Endodermal cell (in vitro differentiated cells): ENCODE measurements around the gene FAM131A. TPM values are rescaled to one million over a fixed set of nuclear protein-coding genes. Genes with fewer than 3 reads are reported as not detected.

Experiments
- DNase-seq: peaks from one replicate; pipeline ENCODE4 v3.0.0-alpha.2; 2017
- H3K27ac ChIP-seq: 2 replicates; pipeline ENCODE4 v1.5.1; 2013; ENCODE audit warnings: mild to moderate bottlenecking, low read depth, low read length, moderate library complexity
- H3K27me3 ChIP-seq: 2 replicates; pipeline ENCODE4 v1.6.1; 2013; ENCODE audit warnings: mild to moderate bottlenecking, low read length, moderate library complexity; ENCODE audit not compliant: insufficient read depth, control insufficient read depth, poor library complexity, severe bottlenecking
- H3K36me3 ChIP-seq: 2 replicates; pipeline ENCODE4 v1.7.0; 2013; ENCODE audit warnings: mild to moderate bottlenecking, low read length, moderate library complexity; ENCODE audit not compliant: control insufficient read depth, insufficient read depth
- H3K4me1 ChIP-seq: one replicate; pipeline ENCODE4 v1.7.0; 2013; ENCODE audit warnings: low read length; ENCODE audit not compliant: control insufficient read depth, insufficient read depth
- H3K4me3 ChIP-seq: 2 replicates; pipeline ENCODE4 v1.5.1; 2013; ENCODE audit warnings: mild to moderate bottlenecking, low read length, moderate library complexity
- H3K9ac ChIP-seq: 2 replicates; pipeline ENCODE4 v1.6.1; 2013; ENCODE audit warnings: mild to moderate bottlenecking, low read length, moderate library complexity; ENCODE audit not compliant: poor library complexity, severe bottlenecking; ENCODE audit errors: extremely low read depth
- H3K9me3 ChIP-seq: 2 replicates; pipeline ENCODE4 v1.6.1; 2013; ENCODE audit warnings: mild to moderate bottlenecking, low read length, moderate library complexity; ENCODE audit not compliant: control insufficient read depth
- H3K27ac Mint-ChIP-seq: 2 replicates; pipeline ENCODE4 v1.8.0; 2020; ENCODE audit warnings: mixed read lengths
- H3K27me3 Mint-ChIP-seq: 2 replicates; pipeline ENCODE4 v1.8.0; 2021; ENCODE audit warnings: mild to moderate bottlenecking, mixed read lengths; ENCODE audit not compliant: insufficient read depth
- H3K36me3 Mint-ChIP-seq: 2 replicates; pipeline ENCODE4 v1.8.0; 2020; ENCODE audit warnings: low read depth, mixed read lengths
- H3K4me1 Mint-ChIP-seq: 2 replicates; pipeline ENCODE4 v1.8.0; 2020; ENCODE audit warnings: mixed read lengths
- H3K4me3 Mint-ChIP-seq: 2 replicates; pipeline ENCODE4 v1.8.0; 2020; ENCODE audit warnings: mild to moderate bottlenecking, moderate library complexity, mixed read lengths
- H3K9me3 Mint-ChIP-seq: 2 replicates; pipeline ENCODE4 v1.8.0; 2020; ENCODE audit warnings: mild to moderate bottlenecking, mixed read lengths
- CTCF ChIP-seq: fragments of 200-600 bp; sonication (generic); conservative IDR thresholded peaks from 2 replicates; pipeline ENCODE4 v1.5.0; 2021; ENCODE audit warnings: antibody characterized with exemption, mild to moderate bottlenecking
- WGBS, 2 experiments: methylation state at CpG; one replicate each; pipeline versions ENCODE4 v1.1.5 to v1.1.7; 2013; ENCODE audit warnings: missing lambda C conversion rate in 2 of 2, mixed read lengths in 1 of 2; ENCODE audit not compliant: insufficient coverage in 1 of 2, insufficient read length in 1 of 2; 5-methylcytosine and 5-hydroxymethylcytosine counted together
- total RNA-seq, 2 donors: library from RNA; stranded (reverse); fragmentation: NEBNext Ultra II Directional in 1 of 2; extraction: Animal tissue kit (Norgen Biotek cat#: 25700) in 1 of 2; gene quantifications; 2 replicates in 1 of 2; 3 replicates in 1 of 2; pipeline ENCODE4 v1.2.1, GENCODE V29; 2021

Gene FAM131A
- total RNA-seq, 2 donors from 2014 or later = 18.3 to 24.1 TPM

GRCh38 chr3:184346480-184347190 lies 9.2 kb downstream of the FAM131A start:
- Histone ChIP-seq H3K4me3 (no peak overlapping the region), H3K27ac (no peak overlapping the region), H3K27me3 (no peaks in the 10 kb centered on the region), H3K4me1 (peaks cover 4% of the 10 kb centered on the region), H3K9ac (no peak overlapping the region), H3K36me3 (peaks cover 35% of the 10 kb centered on the region), H3K9me3 (no peaks in the 10 kb centered on the region)
- TF ChIP-seq CTCF = no peak
- peaks cover 26% of the 10 kb centered on the region for H3K4me1 Mint-ChIP-seq
- 95 to 98% methylated on average over 19 to 20 of the region's 20 CpGs for WGBS, 2 experiments
- H3K27ac Mint-ChIP-seq = no peak overlapping the region
- H3K27me3 Mint-ChIP-seq = no peaks in the 10 kb centered on the region
- DNase-seq = no peak
- peaks cover 37% of the 10 kb centered on the region for H3K36me3 Mint-ChIP-seq
- no peak overlapping the region for H3K4me3 Mint-ChIP-seq
- H3K9me3 Mint-ChIP-seq = no peaks in the 10 kb centered on the region

- H3K4me1 ChIP-seq = peaks cover 9% of the 10 kb centered on the region
- no peak overlapping the region for H3K4me3 ChIP-seq
- Mint-ChIP-seq H3K4me3 (no peak overlapping the region), H3K9me3 (no peaks in the 10 kb centered on the region), H3K4me1 (peaks cover 35% of the 10 kb centered on the region), H3K36me3 (peaks cover 40% of the 10 kb centered on the region), H3K27me3 (no peaks in the 10 kb centered on the region), H3K27ac (no peak overlapping the region)
- no peak overlapping the region for H3K27ac ChIP-seq
- H3K9ac ChIP-seq = no peak overlapping the region
- TF ChIP-seq CTCF = no peak
- no peaks in the 10 kb centered on the region for H3K27me3 ChIP-seq
- 92 to 94% methylated on average over 12 of the region's 12 CpGs for WGBS, 2 experiments
- H3K9me3 ChIP-seq = no peaks in the 10 kb centered on the region
- no peak for DNase-seq
- H3K36me3 ChIP-seq = peaks cover 40% of the 10 kb centered on the region
Measured at GRCh38 chr3:184347321-184348056, 10.1 kb downstream of the FAM131A start.

- Mint-ChIP-seq H3K27me3 (no peaks in the 10 kb centered on the region), H3K27ac (no peak overlapping the region), H3K4me3 (no peak overlapping the region), H3K4me1 (peaks cover 38% of the 10 kb centered on the region), H3K36me3 (peaks cover 39% of the 10 kb centered on the region), H3K9me3 (no peaks in the 10 kb centered on the region)
- TF ChIP-seq CTCF = no peak
- Histone ChIP-seq H3K27ac (no peak overlapping the region), H3K27me3 (no peaks in the 10 kb centered on the region), H3K36me3 (peaks cover 43% of the 10 kb centered on the region), H3K9ac (no peak overlapping the region), H3K4me1 (peaks cover 12% of the 10 kb centered on the region), H3K9me3 (no peaks in the 10 kb centered on the region), H3K4me3 (no peak overlapping the region)
- 83 to 94% methylated on average over 4 of the region's 4 CpGs for WGBS, 2 experiments
- DNase-seq = no peak
Measured at GRCh38 chr3:184348057-184348382, 10.6 kb downstream of the FAM131A start.
